HCEC 1CT (cell line): ENCODE measurements around the gene AGGF1.
"Not testable (repeated sequence)": the region's sequence is repeated elsewhere in the genome, so short reads cannot be mapped to it uniquely, and the experiment has no call there.

Source experiments
- DNase-seq: peaks from one replicate; pipeline ENCODE4 v3.0.0-alpha.2; 2017

The AGGF1 gene, protein sequence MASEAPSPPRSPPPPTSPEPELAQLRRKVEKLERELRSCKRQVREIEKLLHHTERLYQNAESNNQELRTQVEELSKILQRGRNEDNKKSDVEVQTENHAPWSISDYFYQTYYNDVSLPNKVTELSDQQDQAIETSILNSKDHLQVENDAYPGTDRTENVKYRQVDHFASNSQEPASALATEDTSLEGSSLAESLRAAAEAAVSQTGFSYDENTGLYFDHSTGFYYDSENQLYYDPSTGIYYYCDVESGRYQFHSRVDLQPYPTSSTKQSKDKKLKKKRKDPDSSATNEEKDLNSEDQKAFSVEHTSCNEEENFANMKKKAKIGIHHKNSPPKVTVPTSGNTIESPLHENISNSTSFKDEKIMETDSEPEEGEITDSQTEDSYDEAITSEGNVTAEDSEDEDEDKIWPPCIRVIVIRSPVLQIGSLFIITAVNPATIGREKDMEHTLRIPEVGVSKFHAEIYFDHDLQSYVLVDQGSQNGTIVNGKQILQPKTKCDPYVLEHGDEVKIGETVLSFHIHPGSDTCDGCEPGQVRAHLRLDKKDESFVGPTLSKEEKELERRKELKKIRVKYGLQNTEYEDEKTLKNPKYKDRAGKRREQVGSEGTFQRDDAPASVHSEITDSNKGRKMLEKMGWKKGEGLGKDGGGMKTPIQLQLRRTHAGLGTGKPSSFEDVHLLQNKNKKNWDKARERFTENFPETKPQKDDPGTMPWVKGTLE

DNA sequence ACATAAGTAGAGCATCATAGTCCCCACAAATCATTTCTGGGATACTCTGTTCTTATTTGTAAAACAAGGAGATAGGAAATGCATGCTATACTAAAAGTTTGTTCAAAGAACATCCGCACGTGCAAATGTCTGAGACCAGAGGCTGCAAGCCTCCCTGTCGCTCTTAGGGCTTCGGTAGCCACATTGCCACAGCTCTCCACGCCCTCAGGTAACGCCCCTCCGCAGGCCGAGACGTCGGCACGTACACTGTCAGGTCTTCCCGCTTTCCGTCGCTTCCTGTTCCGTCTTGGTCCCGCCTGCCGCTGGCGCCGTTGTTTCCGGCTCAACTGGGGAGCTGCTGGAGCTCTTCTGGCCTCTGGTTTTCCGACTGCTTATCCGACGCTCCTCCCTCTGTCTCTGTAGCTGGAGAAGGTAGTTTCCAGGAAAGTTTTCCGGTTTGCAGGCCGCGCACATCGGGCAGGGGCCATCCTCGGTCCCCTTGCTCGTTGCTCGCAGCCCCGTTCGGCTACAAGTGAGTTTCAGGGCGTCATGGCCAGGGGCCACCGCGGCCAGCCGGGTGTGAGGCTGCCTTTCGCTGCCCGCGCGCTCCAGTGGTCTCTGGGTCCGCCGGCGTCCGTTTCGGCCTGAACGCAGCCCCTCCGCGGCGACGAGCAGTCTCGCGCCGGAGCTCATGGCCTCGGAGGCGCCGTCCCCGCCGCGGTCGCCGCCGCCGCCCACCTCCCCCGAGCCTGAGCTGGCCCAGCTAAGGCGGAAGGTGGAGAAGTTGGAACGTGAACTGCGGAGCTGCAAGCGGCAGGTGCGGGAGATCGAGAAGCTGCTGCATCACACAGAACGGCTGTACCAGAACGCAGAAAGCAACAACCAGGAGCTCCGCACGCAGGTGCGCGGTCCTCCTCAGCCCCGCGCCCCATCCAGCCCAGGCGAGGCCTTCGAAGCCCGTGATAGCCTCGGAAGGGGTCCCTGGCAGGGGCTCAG, at the start of gene AGGF1:
Gene AGGF1 (plus strand): TSS at position 308 of the 975 bp plus-strand sequence. CDS start 363 bp downstream, at position 671.
- DNase-seq, result peak; percentile 93

DNA sequence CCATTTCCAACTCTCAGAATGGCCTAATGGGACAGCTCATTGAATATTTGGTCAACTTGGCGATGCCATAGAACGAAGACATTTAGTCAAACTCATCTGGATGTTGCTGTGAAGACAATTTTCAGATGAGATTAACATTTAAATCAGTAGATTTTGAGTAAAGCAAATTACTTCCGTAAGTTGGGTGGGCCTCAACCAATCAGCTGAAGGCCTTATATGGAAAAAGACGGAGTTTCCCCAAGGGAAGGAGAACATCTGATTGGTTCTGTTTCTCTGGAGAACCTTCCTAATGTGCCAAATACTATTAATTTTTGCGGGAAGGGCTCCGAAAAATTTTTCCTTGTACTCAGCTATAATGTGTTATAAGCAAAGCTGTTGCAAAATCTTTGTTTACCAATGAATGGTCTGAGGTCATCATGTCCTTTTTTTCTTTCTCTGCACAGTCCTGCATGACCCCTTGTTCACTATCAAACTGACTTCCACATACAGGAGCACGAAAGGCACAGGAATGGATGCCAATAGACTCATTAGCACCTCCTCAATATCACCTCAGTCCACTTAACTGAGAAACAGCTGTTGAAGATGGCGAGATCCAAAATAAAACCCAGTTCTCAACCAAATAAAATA, 49.6 kb upstream of the AGGF1 start:
- no peak for DNase-seq

DNA sequence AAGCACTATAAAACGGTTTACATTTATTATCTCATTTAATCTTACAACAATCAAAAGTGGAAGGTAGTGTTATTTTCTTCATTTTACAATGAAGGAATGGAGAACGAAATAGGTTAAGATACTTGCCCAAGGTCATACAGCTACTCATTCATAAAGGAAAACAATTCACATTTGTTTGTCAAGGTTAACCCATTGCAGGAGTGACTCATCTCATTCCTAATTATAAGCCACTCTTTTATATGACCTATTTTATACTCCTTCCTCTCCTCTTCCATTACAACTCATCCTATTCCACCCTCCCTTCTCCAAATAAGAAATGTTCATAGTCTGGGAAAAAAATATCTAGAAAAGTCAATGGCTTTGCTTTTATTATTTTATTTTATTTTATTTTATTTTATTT, 47.8 kb upstream of the AGGF1 start:
- no peak for DNase-seq

DNA sequence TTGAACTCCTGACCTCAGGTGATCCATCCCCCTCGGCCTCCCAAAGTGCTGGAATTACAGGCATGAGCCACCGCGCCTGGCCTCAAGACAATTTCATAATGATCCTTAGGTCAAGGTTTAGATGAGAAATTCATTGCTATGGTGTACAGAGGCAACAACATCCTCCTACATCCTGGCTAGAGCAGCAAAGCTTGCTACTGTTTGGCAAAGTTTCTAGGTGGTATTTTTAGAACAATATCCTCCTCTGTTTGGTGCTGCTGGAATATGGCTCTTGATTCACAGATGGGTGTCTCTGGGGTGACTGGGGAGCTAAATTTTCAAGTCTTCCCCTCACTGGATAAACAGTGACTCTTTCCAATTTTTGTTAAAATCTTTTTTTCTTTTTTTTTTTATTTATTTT, 46.7 kb upstream of the AGGF1 start:
- DNase-seq, result no peak

DNA sequence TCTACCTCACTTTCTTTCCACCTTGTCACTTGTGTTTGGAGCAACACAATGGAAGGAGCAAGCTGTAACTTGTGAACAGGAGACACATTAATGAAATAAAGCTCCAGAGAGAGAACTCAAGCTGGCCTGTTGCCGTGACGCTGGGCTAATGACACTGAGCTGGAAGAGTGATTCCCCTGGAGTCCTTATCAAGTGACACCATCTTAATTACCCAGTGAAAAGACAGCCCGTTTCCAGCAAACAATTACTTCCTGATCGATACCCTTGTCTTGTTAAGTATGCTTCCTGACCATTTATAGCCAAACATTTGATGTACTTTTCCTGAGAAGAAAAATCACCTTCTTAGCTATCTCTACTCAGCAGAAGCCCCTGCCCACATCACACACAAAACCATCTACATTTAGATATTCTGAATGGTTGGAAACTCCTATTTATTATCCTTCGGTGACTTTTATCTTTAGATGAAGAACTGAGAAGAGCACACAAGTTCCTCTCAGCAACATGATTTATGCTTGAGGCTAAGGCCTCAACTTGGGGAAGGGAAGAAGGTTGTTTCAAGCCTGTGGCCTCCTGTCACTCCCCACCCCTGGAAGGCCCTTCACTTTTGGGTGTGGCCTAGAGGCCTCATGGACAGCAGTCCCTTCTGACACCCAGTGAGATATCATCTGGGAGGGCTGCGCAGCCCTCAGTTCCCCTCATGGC, 43.2 kb upstream of the AGGF1 start:
- no peak for DNase-seq

DNA sequence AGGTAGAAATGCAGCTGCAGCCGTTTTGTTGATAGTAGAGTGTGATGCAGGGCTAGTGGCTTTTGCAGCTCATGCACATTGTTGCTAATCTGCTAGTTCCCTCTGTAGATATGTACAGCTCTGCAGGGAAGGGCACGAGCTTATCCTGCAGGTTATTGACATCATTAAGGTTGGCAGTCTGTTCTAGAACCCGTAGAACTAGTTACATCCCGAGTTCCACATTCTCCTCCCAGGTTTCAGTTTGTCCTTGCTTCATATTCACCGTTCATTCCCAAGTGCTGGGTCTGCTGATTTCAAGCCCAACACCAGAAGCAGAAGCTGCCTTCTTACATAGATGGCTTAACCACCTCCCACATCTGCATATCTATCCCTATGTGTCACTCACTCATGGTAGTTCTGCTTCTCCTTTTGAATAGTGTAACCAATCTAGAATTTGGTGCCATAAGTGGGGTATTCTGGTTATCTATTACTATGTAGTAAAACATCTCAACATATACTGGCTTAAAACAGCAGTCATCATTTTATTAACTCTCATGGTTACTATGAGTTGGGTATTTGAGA, 39.2 kb upstream of the AGGF1 start:
- DNase-seq, result no peak

DNA sequence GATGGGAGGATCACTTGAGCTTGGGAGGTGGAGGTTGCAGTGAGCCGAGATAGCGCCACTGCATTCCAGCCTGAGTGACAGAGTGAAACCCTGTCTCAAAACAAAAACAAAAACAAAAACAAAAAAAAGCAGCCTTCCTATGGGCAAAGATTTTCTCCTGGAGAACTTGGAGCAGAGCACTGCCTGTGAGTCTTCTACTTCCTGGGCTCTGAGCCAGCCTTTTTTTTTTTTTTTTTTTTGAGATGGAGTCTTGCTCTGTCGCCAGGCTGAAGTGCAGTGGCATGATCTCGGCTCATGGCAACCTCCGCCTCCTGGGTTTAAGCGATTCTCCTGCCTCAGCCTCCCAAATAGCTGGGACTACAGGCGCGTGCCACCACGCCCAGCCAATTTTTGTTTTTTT, 36.8 kb upstream of the AGGF1 start:
- DNase-seq, result not testable (repeated sequence)

DNA sequence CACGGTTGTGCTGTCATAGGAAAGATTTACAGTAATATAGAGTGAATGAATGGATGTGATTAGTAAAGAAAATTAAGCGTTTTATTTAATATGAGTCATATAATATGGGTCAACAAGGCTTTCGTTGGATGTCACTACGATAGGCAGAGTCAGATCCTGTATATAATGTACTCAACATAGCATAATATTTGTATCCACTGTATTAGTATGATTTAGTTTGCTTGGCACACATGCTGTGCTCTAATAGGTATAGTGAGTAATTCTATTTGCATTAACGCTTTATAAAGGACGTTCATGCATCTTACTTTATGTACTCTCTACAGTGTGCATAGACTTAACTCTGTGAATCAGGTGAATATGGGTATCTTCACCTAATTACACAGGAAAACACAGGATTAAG, 35.9 kb upstream of the AGGF1 start:
- no peak for DNase-seq

DNA sequence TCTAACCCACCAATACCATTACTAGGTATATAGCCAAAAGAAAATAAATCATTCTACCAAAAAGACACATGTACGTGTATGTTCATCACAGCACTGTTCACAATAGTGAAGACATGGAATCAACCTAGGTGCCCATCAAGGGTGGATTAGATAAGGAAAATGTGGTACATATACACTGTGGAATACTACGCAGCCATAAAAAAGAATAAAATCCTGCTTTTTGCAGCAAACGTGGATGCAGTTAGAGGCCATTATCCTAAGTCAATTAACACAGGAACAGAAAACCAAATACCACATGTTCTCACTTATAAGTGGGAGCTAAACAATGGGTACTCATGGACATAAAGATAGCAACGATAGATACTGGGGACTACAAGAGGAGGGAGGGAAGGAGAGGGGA, 32.0 kb upstream of the AGGF1 start:
- not testable (repeated sequence) for DNase-seq

DNA sequence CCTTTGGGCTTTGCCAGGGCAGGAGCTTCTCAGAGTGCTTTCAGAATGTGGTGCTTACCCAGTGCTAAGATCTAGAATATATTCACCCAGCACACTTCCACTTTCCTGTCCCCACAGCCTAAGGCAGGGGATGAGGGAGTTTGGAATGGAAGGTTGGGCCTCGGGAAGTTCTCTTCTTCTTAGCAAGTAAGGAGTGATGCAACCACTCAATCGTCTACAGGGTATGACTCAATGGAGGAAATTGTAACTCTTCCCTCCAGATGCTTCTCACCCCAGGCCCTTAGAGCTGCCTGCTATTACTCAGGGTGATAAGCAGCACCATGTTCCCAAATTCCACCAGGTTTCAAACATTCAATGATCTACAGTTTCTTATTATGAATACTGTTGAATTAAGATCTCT, 30.8 kb upstream of the AGGF1 start:
- DNase-seq, result peak; percentile 84

DNA sequence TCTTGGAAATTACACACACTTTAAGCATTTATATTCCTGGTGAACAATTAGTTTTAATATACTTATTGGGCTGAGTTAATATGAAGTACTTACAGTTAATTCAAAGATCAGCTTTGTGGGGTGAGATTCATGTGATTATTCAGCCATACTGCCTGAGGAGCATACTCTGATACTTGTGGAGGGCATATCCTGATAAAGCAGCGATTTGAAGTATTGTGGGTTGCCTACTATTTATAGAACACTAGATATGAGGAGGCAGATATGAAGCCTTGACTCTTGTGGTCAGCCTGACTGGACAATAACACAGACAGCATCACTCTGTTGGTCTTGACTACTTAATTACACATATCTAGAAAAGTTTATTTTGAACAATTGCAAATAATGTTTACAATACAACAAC, 27.0 kb upstream of the AGGF1 start:
- no peak for DNase-seq

DNA sequence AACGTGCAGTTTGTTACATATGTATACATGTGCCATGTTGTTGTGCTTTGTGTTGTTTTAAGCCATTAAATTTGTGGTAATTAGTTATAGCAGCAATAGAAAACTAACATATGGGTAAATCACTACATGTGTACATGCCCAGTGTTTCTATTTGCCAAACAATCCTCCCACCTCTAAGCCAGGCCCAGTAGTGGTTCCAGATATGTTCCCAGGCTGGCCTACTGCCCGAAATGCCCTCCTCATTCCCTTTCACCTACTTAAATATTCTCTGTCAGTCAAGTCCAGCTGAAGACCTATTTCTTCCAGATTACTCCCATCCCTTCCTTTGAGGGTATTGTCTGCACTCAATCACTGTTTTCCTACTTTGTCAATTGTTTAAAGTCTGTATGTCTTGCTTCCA, 24.1 kb upstream of the AGGF1 start:
- DNase-seq, result no peak

DNA sequence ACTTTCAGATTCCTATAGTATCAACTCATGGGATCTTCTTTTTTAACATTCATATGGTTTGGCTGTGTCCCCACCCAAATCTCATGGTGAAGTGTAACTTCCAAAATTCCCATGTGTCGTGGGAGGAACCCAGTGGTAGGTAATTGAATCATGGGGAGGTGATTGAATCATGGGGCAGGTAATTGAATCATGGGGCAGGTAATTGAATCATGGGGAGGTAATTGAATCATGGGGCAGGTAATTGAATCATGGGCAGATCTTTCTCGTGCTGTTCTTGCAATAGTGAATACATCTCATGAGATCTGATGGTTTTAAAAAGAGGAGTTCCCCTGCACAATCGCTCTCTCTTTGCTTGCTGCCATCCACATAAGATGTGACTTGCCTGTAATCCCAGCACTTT, 21.8 kb upstream of the AGGF1 start:
- DNase-seq, result no peak

DNA sequence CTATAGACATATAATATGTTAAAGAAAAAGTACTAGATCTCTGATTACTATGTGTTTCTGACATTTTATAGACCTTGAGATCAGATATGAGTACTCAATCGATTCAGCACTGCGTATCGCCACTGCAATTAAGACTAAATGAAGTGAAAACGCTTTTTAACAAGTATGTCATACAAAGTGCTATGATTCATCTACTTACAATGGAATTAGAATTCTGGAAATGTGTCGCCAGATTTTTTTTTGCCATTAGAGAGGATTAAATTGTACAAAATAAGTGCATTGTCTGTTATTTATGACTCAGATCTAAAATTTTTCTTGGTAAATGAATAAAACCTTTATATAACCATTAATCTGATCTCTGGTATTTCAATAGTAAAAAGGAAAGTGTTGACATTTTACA, 20.0 kb upstream of the AGGF1 start:
- no peak for DNase-seq

DNA sequence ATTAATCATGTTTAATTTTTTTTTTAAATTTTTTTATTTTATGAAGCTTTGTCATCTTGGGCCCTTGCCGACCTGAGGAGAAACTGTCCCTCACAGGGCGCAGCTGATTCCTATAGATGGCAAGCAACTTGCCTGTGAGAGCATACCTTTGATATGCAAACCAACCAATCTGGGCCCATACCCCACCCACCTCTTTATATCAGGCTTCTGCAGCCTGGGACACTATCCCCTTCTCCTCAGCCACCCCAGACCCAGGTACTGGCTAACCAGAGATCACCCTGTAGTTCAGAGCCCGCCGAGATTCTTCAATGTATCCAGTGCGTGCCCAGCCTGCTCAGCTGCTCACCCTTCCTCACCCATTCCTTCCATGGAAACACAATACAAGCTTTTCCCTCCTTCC, 18.7 kb upstream of the AGGF1 start:
- no peak for DNase-seq

DNA sequence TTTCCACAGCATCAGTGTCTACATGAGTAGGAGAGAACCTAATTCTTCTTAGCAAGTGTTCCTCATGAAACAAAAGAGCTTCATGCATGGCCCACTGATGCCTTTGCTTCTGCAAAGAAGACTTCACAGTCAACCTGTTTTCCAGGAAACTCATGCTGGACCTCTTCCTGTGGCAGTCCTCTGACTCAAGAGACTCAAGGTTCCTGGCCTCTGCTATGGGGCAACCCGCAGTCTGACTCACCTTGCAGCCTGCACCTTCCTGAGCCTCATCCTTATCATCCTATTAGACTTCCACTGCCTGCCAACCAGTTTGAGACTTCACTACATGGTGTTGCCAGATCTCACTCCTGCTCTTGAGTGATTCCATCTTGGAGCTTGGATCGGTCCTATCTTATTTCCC, 17.6 kb upstream of the AGGF1 start:
- DNase-seq, result no peak

DNA sequence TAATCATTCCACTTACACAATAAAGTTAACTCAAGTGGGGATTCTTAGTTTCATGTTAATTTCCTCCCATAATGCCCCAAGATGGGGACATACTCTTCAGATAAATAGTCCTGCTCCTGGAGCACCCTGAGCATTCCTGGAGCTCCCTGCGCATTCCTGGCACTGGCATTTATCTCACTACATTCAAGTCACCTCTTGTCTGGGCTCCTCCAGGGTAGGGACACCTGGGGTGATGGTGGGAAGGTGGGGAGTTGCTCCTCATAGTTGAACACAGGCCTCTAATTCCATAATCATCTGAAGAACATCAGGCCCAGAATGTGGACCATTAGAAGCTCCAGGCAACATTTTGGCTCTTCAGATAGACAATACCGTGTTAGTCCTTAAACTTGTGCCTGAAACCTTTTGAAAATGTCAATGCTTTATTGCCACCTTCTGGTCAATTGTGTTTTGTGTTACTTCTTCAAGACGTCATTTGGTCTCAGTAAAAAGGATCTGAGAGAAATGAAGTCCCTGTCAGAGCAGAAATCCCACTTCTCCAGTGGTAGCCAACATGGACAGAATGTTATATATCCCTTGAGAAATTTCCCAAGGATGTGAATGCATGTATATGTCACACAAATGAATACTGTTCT, 14.2 kb upstream of the AGGF1 start:
- DNase-seq, result peak; percentile 54

DNA sequence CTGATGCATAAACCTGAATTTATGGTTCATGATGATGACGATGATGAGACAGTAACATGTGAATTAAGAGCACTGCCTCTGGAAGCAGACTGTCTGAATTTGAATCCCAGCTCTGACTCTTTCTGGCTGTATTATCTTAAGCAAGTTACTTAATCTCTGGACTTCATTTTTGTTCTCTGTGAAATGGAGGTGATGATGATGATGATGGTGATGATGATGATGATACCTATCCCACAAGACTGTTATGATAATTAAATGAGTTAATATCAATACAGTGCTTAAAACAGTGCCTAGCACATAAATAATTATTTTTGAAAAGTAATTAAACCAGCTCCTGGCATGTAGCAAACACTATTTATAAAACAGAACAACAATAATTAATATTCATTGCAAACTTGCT, 13.2 kb upstream of the AGGF1 start:
- DNase-seq, result no peak

DNA sequence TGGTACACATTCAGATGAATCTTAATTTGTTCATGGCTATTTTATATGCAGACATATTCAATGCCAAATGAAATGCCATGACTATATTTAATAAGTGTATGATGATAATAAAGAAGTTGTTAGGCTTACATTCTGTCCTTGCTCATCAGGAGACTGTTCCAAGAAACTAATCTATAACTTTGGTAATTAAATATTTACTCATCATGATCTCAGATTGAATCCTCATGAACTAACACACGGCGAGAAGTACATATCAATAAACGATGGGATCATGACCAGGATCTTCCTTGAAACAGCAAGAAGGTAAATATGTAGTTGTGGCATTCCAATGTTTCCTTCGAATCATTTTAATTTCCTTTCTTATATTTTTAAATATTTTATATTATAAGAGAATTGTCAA, 12.5 kb upstream of the AGGF1 start:
- DNase-seq, result no peak

DNA sequence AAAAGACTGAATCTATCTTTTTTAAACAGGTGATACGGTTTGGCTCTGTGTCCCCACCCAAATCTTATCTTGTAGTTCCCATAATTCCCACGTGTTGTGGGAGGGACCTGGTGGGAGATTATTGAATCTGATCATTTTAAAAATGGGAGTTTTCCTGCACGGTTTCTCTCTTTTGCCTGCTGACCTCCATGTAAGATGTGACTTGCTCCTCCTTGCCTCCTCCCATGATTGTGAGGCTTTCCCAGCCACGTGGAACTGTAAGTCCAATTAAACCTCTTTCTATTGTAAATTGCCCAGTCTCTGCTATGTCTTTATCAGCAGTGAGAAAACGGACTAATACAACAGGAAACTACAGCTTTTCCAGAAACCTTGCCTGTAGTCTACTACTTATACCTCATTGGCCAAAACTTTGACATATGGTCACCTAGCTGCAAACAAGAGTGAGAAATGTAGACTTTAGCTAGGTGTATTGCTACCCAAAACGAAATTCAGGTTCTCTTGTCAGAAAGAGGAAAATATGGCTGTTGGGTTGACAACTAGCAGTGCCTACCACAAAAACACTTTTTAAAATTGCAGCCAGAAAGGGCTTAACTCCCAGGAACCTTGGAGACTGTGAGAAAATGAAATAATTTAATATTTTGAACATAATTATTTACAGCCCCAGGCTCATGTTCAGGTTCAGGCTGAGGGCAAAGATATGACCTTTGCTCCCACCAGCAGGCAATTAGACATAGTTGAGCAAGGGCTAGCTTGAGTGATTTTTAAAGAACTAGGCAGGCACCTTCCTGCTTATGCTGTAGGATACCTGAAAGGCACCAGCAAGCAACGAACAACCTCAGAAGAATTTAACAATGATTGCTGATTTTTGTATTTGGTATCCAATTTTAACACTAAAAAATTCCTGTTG, 7.4 kb upstream of the AGGF1 start:
- DNase-seq, result no peak
